ENCODE results near the gene ZNF423. TPM values are rescaled to one million over a fixed set of nuclear protein-coding genes. Genes with fewer than 3 reads are reported as not detected.

ZNF423 gene
- total RNA-seq, 1 donor from 2014 or later, result not detected

- H3K36me3 Mint-ChIP-seq (ENCODE audit: low read depth), result no peaks in the 10 kb centered on the region
- POLR2A ChIA-PET, result no interaction called here
- CTCF ChIA-PET, result no interaction called here
- intact Hi-C loops (cut with micrococcal nuclease), result no loop called here
- TF ChIP-seq CTCF (IDR thresholded peaks at IDR 0.05), result no peak
- no peak overlapping the region for H3K27ac Mint-ChIP-seq
- peaks cover 4% of the 10 kb centered on the region for H3K27me3 Mint-ChIP-seq
- H3K4me1 Mint-ChIP-seq, result peaks cover 33% of the 10 kb centered on the region
- H3K4me3 Mint-ChIP-seq, result no peak overlapping the region
- no peaks in the 10 kb centered on the region for H3K9me3 Mint-ChIP-seq
- no peak for ATAC-seq (ENCODE audit: low read depth)
- DNase-seq, result no peak
Observed at GRCh38 chr16:49466529-49466831, 389.4 kb downstream of the ZNF423 start.

DNA sequence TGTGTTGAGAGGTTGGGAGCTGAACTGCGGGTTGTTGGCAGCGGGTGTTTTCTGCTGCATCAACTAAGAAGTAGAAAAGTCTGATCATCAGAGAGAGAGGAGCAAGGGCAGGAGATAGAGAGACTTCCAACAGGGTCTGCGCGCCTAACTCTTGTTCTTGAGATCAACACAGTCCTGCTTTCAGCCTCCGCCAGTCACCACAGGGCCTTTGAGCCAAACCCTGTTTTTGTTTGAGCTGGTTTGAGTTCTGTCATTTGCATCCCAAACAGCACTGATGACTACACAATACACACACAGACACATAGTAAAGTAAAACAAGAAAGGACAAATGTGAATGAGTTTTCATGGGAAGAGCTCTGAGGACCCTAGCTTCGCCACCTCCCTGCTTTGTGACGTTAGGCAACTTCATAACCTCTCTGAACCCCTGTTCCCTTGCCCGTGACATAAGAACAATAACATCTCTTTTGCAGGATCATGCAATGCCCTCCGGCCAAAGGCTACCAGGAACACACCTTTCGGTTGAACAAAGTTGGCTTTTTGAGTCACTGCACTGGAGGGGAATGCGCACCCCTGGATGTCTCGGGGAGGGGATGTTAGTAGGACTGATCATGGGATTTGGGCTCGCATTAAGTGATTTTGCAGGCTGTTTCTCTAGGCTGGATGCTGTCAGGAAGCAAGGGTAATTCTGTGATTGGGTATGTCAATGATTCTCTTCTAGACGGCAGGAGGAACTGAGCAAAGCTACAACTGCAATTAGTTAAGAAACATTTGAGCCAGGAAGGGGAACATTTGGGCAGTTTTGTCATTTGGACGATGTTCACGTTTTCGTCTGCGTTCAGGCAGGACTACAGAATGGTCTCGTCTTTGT is 390.0 kb downstream of the ZNF423 start:
- no peak overlapping the region for H3K27ac Mint-ChIP-seq
- ATAC-seq (ENCODE audit: low read depth) (no peak), DNase-seq (no peak)
- H3K36me3 Mint-ChIP-seq (ENCODE audit: low read depth), result no peaks in the 10 kb centered on the region
- no peak for TF ChIP-seq CTCF (IDR thresholded peaks at IDR 0.05)
- H3K4me1 Mint-ChIP-seq, result peaks cover 33% of the 10 kb centered on the region
- intact Hi-C loops (cut with micrococcal nuclease), result no loop called here
- H3K4me3 Mint-ChIP-seq, result no peak overlapping the region
- ChIA-PET POLR2A (no interaction called here), CTCF (interaction anchor here (0.7 kb wide), 1 partner anchor 723 kb away, joined by 3 read pairs; no protein-coding TSS in a partner anchor)
- no peaks in the 10 kb centered on the region for H3K9me3 Mint-ChIP-seq
- H3K27me3 Mint-ChIP-seq, result peaks cover 4% of the 10 kb centered on the region

- no peak for TF ChIP-seq CTCF (IDR thresholded peaks at IDR 0.05)
- Mint-ChIP-seq H3K36me3 (ENCODE audit: low read depth) (no peaks in the 10 kb centered on the region), H3K4me1 (peaks cover 33% of the 10 kb centered on the region), H3K9me3 (no peaks in the 10 kb centered on the region), H3K27ac (no peak overlapping the region), H3K27me3 (peaks cover 4% of the 10 kb centered on the region), H3K4me3 (no peak overlapping the region)
- CTCF ChIA-PET, result interaction anchor here (0.7 kb wide), 1 partner anchor 722 kb away, joined by 3 read pairs; no protein-coding TSS in a partner anchor
- POLR2A ChIA-PET, result no interaction called here
- ATAC-seq (ENCODE audit: low read depth) (no peak), DNase-seq (no peak)
- intact Hi-C loops (cut with micrococcal nuclease), result no loop called here
Observed at GRCh38 chr16:49464877-49465504, 390.9 kb downstream of the ZNF423 start.

GRCh38 chr16:49464093-49464492 is 391.8 kb downstream of the ZNF423 start:
- intact Hi-C loops (cut with micrococcal nuclease), result no loop called here
- POLR2A ChIA-PET, result interaction anchor here (0.7 kb wide), 1 partner anchor 31 kb away, joined by 3 read pairs; no protein-coding TSS in a partner anchor

More at GRCh38 chr16:49464093-49464492, 391.8 kb downstream of the ZNF423 start:
- H3K27me3 Mint-ChIP-seq, result peaks cover 4% of the 10 kb centered on the region
- H3K27ac Mint-ChIP-seq, result no peak overlapping the region
- H3K4me3 Mint-ChIP-seq, result no peak overlapping the region
- H3K36me3 Mint-ChIP-seq (ENCODE audit: low read depth), result no peaks in the 10 kb centered on the region
- CTCF ChIA-PET, result no interaction called here
- no peak for TF ChIP-seq CTCF (IDR thresholded peaks at IDR 0.05)
- ATAC-seq (ENCODE audit: low read depth), result no peak
- no peak for DNase-seq
- no peaks in the 10 kb centered on the region for H3K9me3 Mint-ChIP-seq
- H3K4me1 Mint-ChIP-seq, result peaks cover 31% of the 10 kb centered on the region

Measured in activated B cell treated with CpG ODN at 0.5 μM for 24 hours (primary cell).